ENCODE measurements around the gene SESTD1. TPM values are rescaled to one million over a fixed set of nuclear protein-coding genes. Genes with fewer than 3 reads are reported as not detected.
"Not testable (repeated sequence)": the region's sequence is repeated elsewhere in the genome, so short reads cannot be mapped to it uniquely, and the experiment has no call there.

The SESTD1 gene
- total and polyA plus RNA-seq, 2 donors = 4.4 to 9.4 TPM

DNA sequence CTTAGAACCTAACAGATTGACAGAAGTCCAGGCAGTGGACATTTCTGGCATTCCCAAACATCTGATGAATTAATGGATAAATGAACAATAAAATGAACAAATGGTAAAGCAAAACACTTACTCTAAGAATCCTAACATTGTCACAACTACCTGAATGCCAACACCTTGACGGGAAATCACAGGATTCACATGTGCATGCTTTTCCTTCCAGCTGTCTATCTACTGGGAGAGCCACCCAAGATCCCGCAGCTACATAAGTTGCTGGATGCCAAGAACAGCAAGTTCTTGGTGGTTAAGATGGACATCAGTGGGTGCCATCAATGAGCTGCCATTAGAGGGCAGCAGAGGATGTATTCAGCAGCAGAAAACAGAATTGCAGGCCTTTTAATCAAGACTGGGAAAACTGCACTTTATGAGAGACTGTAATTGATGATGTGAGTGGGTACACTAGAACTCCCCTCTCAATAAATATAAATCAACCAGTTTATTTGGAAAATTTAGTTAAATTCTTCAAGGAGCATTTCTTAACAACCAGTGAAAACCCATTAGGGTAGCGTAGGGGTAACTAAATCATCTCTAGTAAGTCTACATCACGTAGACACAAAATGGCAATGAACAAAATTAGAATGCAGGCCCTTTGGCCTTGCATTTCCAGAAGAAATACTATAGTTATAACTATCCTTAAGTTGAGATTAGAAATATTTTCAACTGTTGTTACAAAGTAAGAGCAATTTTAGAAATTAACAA is 45.6 kb downstream of the SESTD1 start:
- WGBS = 72% methylated on average over 4 of the region's 4 CpGs
- Histone ChIP-seq H3K4me3 (ENCODE audit: low read length in 2 of 2) (no peak overlapping the region), H3K9me3 (ENCODE audit: control insufficient read depth in 2 of 2, insufficient read depth in 1 of 2, low read length in 1 of 2) (no peaks in the 10 kb centered on the region), H3K4me1 (ENCODE audit: control insufficient read depth in 2 of 2, insufficient read depth in 2 of 2, low read length in 2 of 2) (no peaks in the 10 kb centered on the region), H3K27me3 (ENCODE audit: control insufficient read depth in 2 of 2, insufficient read depth in 1 of 2, low read length in 1 of 2) (no peaks in the 10 kb centered on the region), H3K36me3 (ENCODE audit: control insufficient read depth in 2 of 2, insufficient read depth in 2 of 2, low read length in 1 of 2) (no peaks in the 10 kb centered on the region), H3K27ac (ENCODE audit: low read depth in 1 of 2, low read length in 1 of 2) (no peak overlapping the region)
- peak; percentile 24 to 79 (median 57) for DNase-seq (ENCODE audit: low read depth in 6 of 9, low spot score in 9 of 9)

DNA sequence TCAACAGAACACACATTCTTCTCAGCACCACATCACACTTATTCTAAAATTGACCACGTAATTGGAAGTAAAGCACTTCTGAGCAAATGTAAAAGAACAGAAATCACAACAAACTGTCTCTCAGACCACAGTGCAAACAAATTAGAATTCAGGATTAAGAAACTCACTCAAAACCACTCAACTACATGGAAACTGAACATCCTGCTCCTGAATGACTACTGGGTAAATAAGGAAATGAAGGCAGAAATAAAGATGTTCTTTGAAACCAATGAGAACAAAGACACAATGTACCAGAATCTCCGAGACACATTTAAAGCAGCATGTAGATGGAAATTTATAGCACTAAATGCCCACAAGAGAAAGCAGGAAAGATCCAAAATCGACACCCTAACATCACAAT is 50.0 kb downstream of the SESTD1 start:
- 96% methylated on average over 3 of the region's 3 CpGs for WGBS
- not testable (repeated sequence) for H3K27me3 ChIP-seq (ENCODE audit: control insufficient read depth in 2 of 2, insufficient read depth in 1 of 2, low read length in 1 of 2); H3K4me1 ChIP-seq (ENCODE audit: control insufficient read depth in 2 of 2, insufficient read depth in 2 of 2, low read length in 2 of 2); DNase-seq (ENCODE audit: low read depth in 6 of 9, low spot score in 9 of 9); H3K4me3 ChIP-seq (ENCODE audit: low read length in 2 of 2); H3K27ac ChIP-seq (ENCODE audit: low read depth in 1 of 2, low read length in 1 of 2); H3K36me3 ChIP-seq (ENCODE audit: control insufficient read depth in 2 of 2, insufficient read depth in 2 of 2, low read length in 1 of 2); H3K9me3 ChIP-seq (ENCODE audit: control insufficient read depth in 2 of 2, insufficient read depth in 1 of 2, low read length in 1 of 2)

DNA sequence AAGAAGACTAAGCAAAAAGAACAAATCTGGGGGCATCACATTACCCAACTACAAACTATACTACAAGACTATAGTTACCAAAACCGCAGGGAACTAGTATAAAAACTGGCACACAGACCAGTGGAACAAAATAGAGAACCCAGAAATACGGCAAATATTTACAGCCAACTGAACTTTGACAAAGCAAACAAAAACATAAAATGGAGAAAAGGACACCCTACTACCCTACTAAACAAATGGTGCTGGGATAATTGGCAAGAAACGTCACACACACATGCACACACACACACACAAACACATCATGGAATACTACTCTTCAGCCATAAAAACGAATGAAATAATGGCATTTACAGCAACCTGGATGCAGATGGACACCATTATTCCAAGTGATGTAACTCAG is 53.3 kb downstream of the SESTD1 start:
- Histone ChIP-seq H3K4me3 (ENCODE audit: low read length in 2 of 2) (no peak overlapping the region), H3K36me3 (ENCODE audit: control insufficient read depth in 2 of 2, insufficient read depth in 2 of 2, low read length in 1 of 2) (no peaks in the 10 kb centered on the region), H3K9me3 (ENCODE audit: control insufficient read depth in 2 of 2, insufficient read depth in 1 of 2, low read length in 1 of 2) (no peaks in the 10 kb centered on the region), H3K27me3 (ENCODE audit: control insufficient read depth in 2 of 2, insufficient read depth in 1 of 2, low read length in 1 of 2) (no peaks in the 10 kb centered on the region), H3K4me1 (ENCODE audit: control insufficient read depth in 2 of 2, insufficient read depth in 2 of 2, low read length in 2 of 2) (no peaks in the 10 kb centered on the region), H3K27ac (ENCODE audit: low read depth in 1 of 2, low read length in 1 of 2) (no peak overlapping the region)
- WGBS = 98% methylated on average over 4 of the region's 4 CpGs
- no peak for DNase-seq (ENCODE audit: low read depth in 6 of 9, low spot score in 9 of 9)

DNA sequence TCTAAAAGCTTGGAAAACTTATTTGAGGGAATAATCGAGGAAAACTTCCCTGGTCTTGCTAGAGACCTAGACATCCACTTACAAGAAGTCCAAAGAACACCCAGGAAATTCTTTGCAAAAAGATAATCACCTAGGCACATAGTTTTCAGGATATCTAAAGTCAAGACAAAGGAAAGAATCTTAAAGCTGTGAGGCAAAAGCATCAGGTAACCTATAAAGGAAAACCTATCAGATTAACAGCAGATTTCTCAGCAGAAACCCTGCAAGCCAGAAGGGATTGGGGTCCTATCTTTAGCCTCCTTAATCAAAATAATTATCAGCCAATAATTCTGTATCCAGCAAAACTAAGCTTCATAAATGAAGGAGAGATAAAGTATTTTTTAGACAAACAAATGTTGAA is 56.4 kb downstream of the SESTD1 start:
- not testable (repeated sequence) for H3K4me1 ChIP-seq (ENCODE audit: control insufficient read depth in 2 of 2, insufficient read depth in 2 of 2, low read length in 2 of 2); H3K9me3 ChIP-seq (ENCODE audit: control insufficient read depth in 2 of 2, insufficient read depth in 1 of 2, low read length in 1 of 2); DNase-seq (ENCODE audit: low read depth in 6 of 9, low spot score in 9 of 9); H3K36me3 ChIP-seq (ENCODE audit: control insufficient read depth in 2 of 2, insufficient read depth in 2 of 2, low read length in 1 of 2); H3K27me3 ChIP-seq (ENCODE audit: control insufficient read depth in 2 of 2, insufficient read depth in 1 of 2, low read length in 1 of 2); H3K27ac ChIP-seq (ENCODE audit: low read depth in 1 of 2, low read length in 1 of 2); H3K4me3 ChIP-seq (ENCODE audit: low read length in 2 of 2)
- 95% methylated on average over 1 of the region's 1 CpG for WGBS

DNA sequence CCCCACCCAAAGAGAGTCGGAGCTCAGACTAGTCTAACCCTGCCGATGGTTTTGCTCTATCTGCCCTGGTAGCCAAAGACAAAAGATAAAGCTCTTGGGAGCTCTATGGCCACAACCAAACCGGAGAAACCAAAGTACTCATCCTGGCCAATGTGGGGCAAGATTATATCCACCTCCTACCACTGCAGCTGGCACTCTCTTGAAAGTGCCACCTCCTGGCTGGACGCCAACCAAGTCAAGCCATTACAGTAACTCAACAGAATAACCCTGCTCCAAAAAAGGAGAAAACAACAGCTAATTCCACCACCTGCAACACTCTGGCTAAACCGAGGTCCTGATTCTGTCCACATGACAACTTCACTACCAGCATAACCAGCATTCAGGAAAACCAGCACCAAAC is 57.6 kb downstream of the SESTD1 start:
- DNase-seq (ENCODE audit: low read depth in 6 of 9, low spot score in 9 of 9) = no peak
- H3K27me3 ChIP-seq (ENCODE audit: control insufficient read depth in 2 of 2, insufficient read depth in 1 of 2, low read length in 1 of 2) = no peaks in the 10 kb centered on the region
- over 99% methylated on average over 5 of the region's 5 CpGs for WGBS
- no peaks in the 10 kb centered on the region for H3K36me3 ChIP-seq (ENCODE audit: control insufficient read depth in 2 of 2, insufficient read depth in 2 of 2, low read length in 1 of 2)
- no peaks in the 10 kb centered on the region for H3K4me1 ChIP-seq (ENCODE audit: control insufficient read depth in 2 of 2, insufficient read depth in 2 of 2, low read length in 2 of 2)
- H3K27ac ChIP-seq (ENCODE audit: low read depth in 1 of 2, low read length in 1 of 2) = no peak overlapping the region
- no peaks in the 10 kb centered on the region for H3K9me3 ChIP-seq (ENCODE audit: control insufficient read depth in 2 of 2, insufficient read depth in 1 of 2, low read length in 1 of 2)
- no peak overlapping the region for H3K4me3 ChIP-seq (ENCODE audit: low read length in 2 of 2)

DNA sequence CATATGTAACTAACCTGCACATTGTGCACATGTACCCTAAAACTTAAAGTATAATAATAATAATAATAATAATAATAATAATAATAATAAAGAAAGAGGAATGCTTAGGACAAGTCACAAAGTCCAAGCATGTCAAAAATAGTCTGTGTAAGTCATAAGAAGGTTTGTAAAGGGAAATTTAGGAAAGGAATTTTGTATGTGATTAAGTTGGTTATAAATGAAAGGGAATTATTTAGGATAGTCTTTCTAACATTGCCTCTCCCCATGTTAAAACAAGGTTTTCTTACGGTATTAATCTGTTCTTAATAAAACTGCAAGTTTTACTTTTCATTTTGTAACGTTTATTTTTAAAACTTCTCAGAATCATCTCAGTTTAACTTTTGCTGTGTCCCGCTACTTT is 62.8 kb downstream of the SESTD1 start:
- no peak for DNase-seq (ENCODE audit: low read depth in 6 of 9, low spot score in 9 of 9)
- H3K27me3 ChIP-seq (ENCODE audit: control insufficient read depth in 2 of 2, insufficient read depth in 1 of 2, low read length in 1 of 2) = no peaks in the 10 kb centered on the region
- H3K4me3 ChIP-seq (ENCODE audit: low read length in 2 of 2) = no peak overlapping the region
- no peaks in the 10 kb centered on the region for H3K9me3 ChIP-seq (ENCODE audit: control insufficient read depth in 2 of 2, insufficient read depth in 1 of 2, low read length in 1 of 2)
- no peak overlapping the region for H3K27ac ChIP-seq (ENCODE audit: low read depth in 1 of 2, low read length in 1 of 2)
- 98% methylated on average over 3 of the region's 3 CpGs for WGBS
- no peaks in the 10 kb centered on the region for H3K4me1 ChIP-seq (ENCODE audit: control insufficient read depth in 2 of 2, insufficient read depth in 2 of 2, low read length in 2 of 2)
- H3K36me3 ChIP-seq (ENCODE audit: control insufficient read depth in 2 of 2, insufficient read depth in 2 of 2, low read length in 1 of 2) = no peaks in the 10 kb centered on the region

DNA sequence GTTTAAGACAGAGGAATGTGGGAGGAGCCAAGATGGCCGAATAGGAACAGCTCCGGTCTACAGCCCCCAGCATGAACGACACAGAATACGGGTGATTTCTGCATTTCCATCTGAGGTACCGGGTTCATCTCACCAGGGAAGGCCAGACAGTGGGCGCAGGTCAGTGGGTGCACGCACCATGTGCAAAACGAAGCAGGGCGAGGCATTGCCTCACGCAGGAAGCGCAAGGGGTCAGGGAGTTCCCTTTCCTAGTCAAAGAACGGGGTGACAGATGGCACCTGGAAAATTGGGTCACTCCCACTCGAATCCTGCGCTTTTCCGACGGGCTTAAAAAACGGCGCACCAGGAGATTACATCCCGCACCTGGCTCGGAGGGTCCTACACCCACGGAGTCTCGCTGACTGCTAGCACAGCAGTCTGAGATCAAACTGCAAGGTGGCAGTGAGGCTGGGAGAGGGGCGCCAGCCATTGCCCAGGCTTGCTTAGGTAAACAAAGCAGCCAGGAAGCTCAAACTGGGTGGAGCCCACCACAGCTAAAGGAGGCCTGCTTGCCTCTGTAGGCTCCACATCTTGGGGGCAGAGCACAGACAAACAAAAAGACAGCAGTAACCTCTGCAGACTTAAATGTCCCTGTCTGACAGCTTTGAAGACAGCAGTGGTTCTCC is 68.6 kb downstream of the SESTD1 start:
- not testable (repeated sequence) for H3K27me3 ChIP-seq (ENCODE audit: control insufficient read depth in 2 of 2, insufficient read depth in 1 of 2, low read length in 1 of 2); H3K27ac ChIP-seq (ENCODE audit: low read depth in 1 of 2, low read length in 1 of 2); H3K4me3 ChIP-seq (ENCODE audit: low read length in 2 of 2); DNase-seq (ENCODE audit: low read depth in 6 of 9, low spot score in 9 of 9); H3K36me3 ChIP-seq (ENCODE audit: control insufficient read depth in 2 of 2, insufficient read depth in 2 of 2, low read length in 1 of 2); H3K4me1 ChIP-seq (ENCODE audit: control insufficient read depth in 2 of 2, insufficient read depth in 2 of 2, low read length in 2 of 2); H3K9me3 ChIP-seq (ENCODE audit: control insufficient read depth in 2 of 2, insufficient read depth in 1 of 2, low read length in 1 of 2)
- 96% methylated on average over 23 of the region's 23 CpGs for WGBS

DNA sequence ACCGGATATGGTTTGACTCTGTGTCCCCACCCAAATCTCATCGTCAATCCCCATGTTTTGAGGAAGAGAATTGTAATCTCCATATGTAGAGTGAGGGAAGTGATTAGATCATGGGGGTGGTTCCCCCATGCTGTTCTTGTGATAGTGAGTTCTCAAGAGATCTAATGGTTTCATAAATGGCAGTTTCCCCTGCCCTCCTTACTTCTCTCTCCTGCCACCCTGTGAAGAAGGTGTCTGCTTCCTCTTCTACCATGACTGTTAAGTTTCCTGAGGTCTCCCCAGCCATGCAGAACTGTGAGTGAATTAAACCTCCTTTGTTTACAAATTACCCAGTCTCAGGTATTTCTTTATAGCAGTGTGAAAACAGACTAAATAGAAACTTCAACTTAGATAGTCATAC is 69.5 kb downstream of the SESTD1 start:
- DNase-seq (ENCODE audit: low read depth in 6 of 9, low spot score in 9 of 9) = no peak
- Histone ChIP-seq H3K4me3 (ENCODE audit: low read length in 2 of 2) (no peak overlapping the region), H3K27me3 (ENCODE audit: control insufficient read depth in 2 of 2, insufficient read depth in 1 of 2, low read length in 1 of 2) (no peaks in the 10 kb centered on the region), H3K27ac (ENCODE audit: low read depth in 1 of 2, low read length in 1 of 2) (no peak overlapping the region), H3K9me3 (ENCODE audit: control insufficient read depth in 2 of 2, insufficient read depth in 1 of 2, low read length in 1 of 2) (peaks cover 0 to 5% of the 10 kb centered on the region in 2 donors), H3K36me3 (ENCODE audit: control insufficient read depth in 2 of 2, insufficient read depth in 2 of 2, low read length in 1 of 2) (no peaks in the 10 kb centered on the region), H3K4me1 (ENCODE audit: control insufficient read depth in 2 of 2, insufficient read depth in 2 of 2, low read length in 2 of 2) (no peaks in the 10 kb centered on the region)
- WGBS = 97% methylated on average over 2 of the region's 2 CpGs

DNA sequence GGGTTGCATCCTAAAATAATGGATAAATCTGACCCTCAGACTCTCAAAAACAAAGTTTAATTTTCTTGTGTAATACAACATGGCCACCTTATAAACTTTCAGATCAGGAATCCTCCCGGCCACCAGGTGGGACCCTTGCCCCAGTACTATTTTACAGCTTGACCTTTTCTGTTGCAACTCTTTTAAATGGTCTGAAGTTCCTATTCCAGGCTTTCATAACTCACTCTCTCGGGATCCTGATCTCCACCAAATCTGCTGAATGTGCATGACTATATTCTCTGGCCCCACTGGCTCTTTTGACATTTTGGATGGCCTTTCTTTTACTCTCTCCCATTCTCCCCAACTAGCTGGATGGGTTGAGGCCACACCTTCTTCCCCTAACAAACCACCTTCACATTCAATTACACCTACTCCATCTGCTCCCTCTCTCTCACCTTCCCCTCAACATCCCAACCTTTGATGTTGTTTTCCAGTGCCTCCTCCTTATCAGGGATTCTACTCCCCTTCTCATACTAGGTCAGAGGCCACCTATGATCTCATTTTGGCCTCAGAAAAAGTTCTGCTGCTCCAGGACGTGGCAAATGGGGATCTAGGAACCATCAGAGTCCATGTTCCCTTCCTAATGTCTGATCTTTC is 70.8 kb downstream of the SESTD1 start:
- no peaks in the 10 kb centered on the region for H3K4me1 ChIP-seq (ENCODE audit: control insufficient read depth in 2 of 2, insufficient read depth in 2 of 2, low read length in 2 of 2)
- no peaks in the 10 kb centered on the region for H3K36me3 ChIP-seq (ENCODE audit: control insufficient read depth in 2 of 2, insufficient read depth in 2 of 2, low read length in 1 of 2)
- H3K27me3 ChIP-seq (ENCODE audit: control insufficient read depth in 2 of 2, insufficient read depth in 1 of 2, low read length in 1 of 2) = no peaks in the 10 kb centered on the region
- H3K9me3 ChIP-seq (ENCODE audit: control insufficient read depth in 2 of 2, insufficient read depth in 1 of 2, low read length in 1 of 2) = peaks cover 0 to 5% of the 10 kb centered on the region in 2 donors
- H3K27ac ChIP-seq (ENCODE audit: low read depth in 1 of 2, low read length in 1 of 2) = no peak overlapping the region
- no peak overlapping the region for H3K4me3 ChIP-seq (ENCODE audit: low read length in 2 of 2)
- 96% methylated on average over 3 of the region's 3 CpGs for WGBS
- DNase-seq (ENCODE audit: low read depth in 6 of 9, low spot score in 9 of 9) = no peak

Data from thymus (tissue), 11 donors.